ENCODE results near the gene NRG2. TPM values are rescaled to one million over a fixed set of nuclear protein-coding genes. Genes with fewer than 3 reads are reported as not detected.
A peak's percentile ranks its signal among the peaks of the same experiment; 100 is the strongest.

The NRG2 gene
- total and polyA plus RNA-seq, 10 donors, result 0.83 to 7.7 (median 4.4) TPM

GRCh38 chr5:139833525-139833924 lies 209.6 kb downstream of the NRG2 start:
- no peaks in the 10 kb centered on the region for H3K9me3 ChIP-seq
- no peaks in the 10 kb centered on the region for H3K36me3 ChIP-seq
- 47 to 71% (median 56%) methylated on average over 3 of the region's 3 CpGs for WGBS, 5 donors
- intact Hi-C loops (cut with DNase I; ENCODE audit: low total_unique reads), result no loop called here
- no peak for TF ChIP-seq CTCF (IDR thresholded peaks at IDR 0.05 in 8 of 11, conservative IDR thresholded peaks at IDR 0.05 in 3 of 11)
- TF ChIP-seq POLR2A (IDR thresholded peaks at IDR 0.05), result no peak
- no peak for TF ChIP-seq POLR2AphosphoS5 (IDR thresholded peaks at IDR 0.05)
- no peaks in the 10 kb centered on the region for H3K4me1 ChIP-seq
- H3K4me3 ChIP-seq, result no peak overlapping the region
- no peak overlapping the region for H3K27ac ChIP-seq
- peaks cover 0 to 33% (median 0%) of the 10 kb centered on the region in 7 donors for H3K27me3 ChIP-seq (replicated peaks in 1 of 7)
- no peak for DNase-seq

GRCh38 chr5:139831624-139832023 lies 211.5 kb downstream of the NRG2 start:
- H3K4me3 ChIP-seq, result no peak overlapping the region
- no peak for TF ChIP-seq CTCF (IDR thresholded peaks at IDR 0.05 in 8 of 11, conservative IDR thresholded peaks at IDR 0.05 in 3 of 11)
- no peaks in the 10 kb centered on the region for H3K9me3 ChIP-seq
- no peaks in the 10 kb centered on the region for H3K36me3 ChIP-seq
- H3K27me3 ChIP-seq (replicated peaks in 1 of 7), result peaks cover 0 to 27% (median 0%) of the 10 kb centered on the region in 7 donors
- no peak overlapping the region for H3K27ac ChIP-seq
- 68 to 90% (median 68%) methylated on average over 3 of the region's 3 CpGs for WGBS, 5 donors
- intact Hi-C loops (cut with DNase I; ENCODE audit: low total_unique reads), result no loop called here
- DNase-seq, result no peak
- H3K4me1 ChIP-seq, result no peaks in the 10 kb centered on the region

GRCh38 chr5:139829471-139829870 lies 213.6 kb downstream of the NRG2 start:
- intact Hi-C loops (cut with DNase I; ENCODE audit: low total_unique reads), result no loop called here
- no peak overlapping the region for H3K4me3 ChIP-seq
- TF ChIP-seq CTCF (IDR thresholded peaks at IDR 0.05 in 8 of 11, conservative IDR thresholded peaks at IDR 0.05 in 3 of 11) (no peak), POLR2A (IDR thresholded peaks at IDR 0.05) (no peak), POLR2AphosphoS5 (IDR thresholded peaks at IDR 0.05) (no peak)
- 85 to 89% (median 87%) methylated on average over 6 of the region's 6 CpGs for WGBS, 5 donors
- no peak for DNase-seq
- no peaks in the 10 kb centered on the region for H3K4me1 ChIP-seq
- H3K27ac ChIP-seq, result no peak overlapping the region
- no peaks in the 10 kb centered on the region for H3K9me3 ChIP-seq
- no peaks in the 10 kb centered on the region for H3K36me3 ChIP-seq
- H3K27me3 ChIP-seq (replicated peaks in 1 of 7), result peaks cover 0 to 9% (median 0%) of the 10 kb centered on the region in 7 donors

GRCh38 chr5:139828207-139828895 lies 214.7 kb downstream of the NRG2 start:
- TF ChIP-seq POLR2AphosphoS5 (IDR thresholded peaks at IDR 0.05), result no peak
- no peak for TF ChIP-seq CTCF (IDR thresholded peaks at IDR 0.05 in 8 of 11, conservative IDR thresholded peaks at IDR 0.05 in 3 of 11)
- no peak for TF ChIP-seq POLR2A (IDR thresholded peaks at IDR 0.05)
- peak; percentile 38 for DNase-seq
- WGBS, 5 donors, result 75 to 85% (median 83%) methylated on average over 8 of the region's 8 CpGs
- no peaks in the 10 kb centered on the region for H3K9me3 ChIP-seq
- H3K27ac ChIP-seq, result no peak overlapping the region
- intact Hi-C loops (cut with DNase I; ENCODE audit: low total_unique reads), result no loop called here
- H3K27me3 ChIP-seq (replicated peaks in 1 of 7), result peaks cover 0 to 9% (median 0%) of the 10 kb centered on the region in 7 donors
- H3K4me1 ChIP-seq, result no peaks in the 10 kb centered on the region
- no peak overlapping the region for H3K4me3 ChIP-seq
- no peaks in the 10 kb centered on the region for H3K36me3 ChIP-seq
